Embryonic facial prominence (tissue), 1 donor: Measurements from ENCODE around the gene CACNA2D4.

ENCODE experiments used
- DNase-seq: peaks from one replicate; pipeline ENCODE4 v3.0.0-alpha.2; 2016; ENCODE audit errors: extremely low spot score

CACNA2D4 gene

DNA sequence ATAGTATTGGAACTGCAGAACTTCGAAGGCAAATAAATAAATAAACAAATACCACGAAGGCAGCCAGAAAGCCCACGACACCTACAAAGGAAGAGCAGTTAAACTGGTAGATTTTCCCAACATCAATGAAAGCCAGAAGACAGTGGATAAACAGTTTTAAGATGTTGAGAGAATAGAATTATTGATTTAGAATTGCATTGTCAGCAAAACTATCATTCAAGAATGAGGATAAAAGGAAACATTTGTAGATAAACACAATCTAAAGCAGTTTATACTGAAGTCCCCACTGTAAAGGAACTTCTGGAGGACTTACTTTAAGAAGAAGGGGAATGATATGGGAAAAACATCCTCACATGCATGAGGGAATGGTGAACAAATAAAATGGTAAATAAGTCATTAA, 29.5 kb downstream of the CACNA2D4 start:
- no peak for DNase-seq

DNA sequence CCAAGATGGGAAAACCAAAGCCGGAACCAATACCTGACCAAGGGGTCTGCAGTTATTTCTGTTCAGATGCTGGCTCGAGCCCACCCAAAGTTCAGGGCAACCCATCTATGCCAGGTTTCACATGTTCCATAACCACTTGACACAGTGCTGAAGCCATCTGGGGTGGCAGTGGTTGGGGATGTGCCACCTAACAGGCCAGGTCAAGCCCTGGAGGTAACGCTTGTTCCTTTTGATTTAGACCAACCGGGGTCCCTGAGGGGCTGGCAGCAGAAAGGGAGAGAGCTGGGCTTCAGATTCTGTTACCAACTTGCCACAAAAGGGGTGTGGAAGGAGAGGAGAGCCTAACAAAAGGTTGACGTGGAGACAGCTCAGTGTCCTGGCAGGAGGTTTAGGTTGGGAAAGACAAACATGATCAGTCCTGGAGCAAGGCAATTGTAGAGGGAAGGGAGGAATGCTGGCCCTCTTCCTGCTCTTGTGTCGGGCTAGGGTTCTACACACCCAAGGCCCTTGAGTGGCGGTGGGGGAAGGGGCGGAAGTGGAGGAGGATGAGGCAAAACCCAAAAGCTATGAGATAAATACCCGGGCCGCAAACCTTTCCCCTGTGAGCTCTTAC, 31.9 kb downstream of the CACNA2D4 start:
- no peak for DNase-seq

DNA sequence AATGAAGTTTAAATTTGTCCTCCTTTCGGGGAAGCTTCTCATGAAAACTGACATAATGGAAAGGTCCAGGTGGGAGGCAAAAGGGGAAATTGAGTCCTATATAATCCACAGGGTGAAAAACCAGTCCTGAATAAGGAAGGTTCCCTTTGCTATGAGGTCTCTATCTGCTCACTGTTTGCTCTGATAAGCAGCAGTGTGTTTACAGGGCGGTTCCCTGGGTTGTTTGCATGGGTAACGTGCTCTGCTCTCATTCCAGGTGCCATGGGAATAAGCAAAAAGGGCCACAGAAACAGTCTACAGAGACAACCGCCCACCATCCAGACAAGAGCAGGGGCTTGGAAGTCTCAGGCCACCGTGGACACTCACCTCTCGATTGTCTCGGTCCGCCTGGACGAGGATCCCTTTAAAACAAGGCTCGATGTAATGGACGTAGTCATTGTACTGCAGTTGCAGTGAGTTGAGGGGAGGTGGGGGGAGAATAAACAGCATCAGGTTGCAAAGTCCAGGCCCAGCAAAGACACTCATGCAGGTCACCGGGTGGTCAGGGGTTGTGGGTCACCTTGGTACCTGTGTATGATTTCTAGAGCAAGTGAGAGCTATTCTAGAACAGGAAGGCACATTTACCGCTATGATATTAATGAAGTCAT, 32.7 kb downstream of the CACNA2D4 start:
- DNase-seq = no peak

DNA sequence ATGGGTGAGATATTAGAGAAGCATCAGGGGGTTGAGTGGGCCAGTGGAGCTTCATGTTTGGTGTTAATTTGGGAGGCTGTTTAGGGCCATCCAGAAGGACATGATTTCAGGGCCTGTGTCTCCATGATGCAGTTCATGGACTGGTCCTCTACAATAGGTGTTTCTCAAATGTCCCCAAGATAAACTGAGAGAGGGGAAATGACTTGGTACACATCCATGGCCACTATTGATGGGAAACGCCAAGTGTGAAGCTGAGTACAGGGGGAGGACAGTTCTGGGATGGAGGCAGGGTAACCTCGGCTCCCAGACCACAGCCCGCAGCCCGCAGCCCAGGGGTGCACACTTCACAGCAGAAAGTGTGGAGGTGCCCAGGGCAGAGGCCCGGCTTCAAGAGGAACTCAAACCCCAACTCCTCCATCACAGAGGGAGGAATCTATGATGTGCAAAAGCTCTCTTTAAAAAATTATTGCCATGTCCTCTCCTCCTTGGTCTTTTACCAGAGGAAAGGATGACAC, 33.3 kb downstream of the CACNA2D4 start:
- no peak for DNase-seq

DNA sequence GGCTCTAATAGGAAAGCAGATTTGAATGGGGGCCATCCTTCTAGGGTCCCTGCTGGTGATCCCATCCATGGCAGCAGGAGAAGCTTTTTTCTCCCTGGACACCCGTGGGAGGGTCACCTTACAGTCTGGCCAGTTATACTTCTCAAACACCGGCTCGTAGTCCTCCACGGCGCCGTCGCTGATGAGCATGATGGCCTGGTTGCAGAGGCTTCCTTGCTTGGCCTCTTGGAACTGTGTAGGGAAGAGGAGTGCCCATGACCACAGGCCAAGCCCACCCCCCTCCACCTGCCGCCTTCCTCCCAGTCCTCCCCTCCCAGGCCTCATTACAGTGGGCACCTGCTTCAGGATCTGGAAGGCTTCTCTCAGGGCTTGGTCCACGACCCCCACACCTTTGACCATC, 33.8 kb downstream of the CACNA2D4 start:
- no peak for DNase-seq

DNA sequence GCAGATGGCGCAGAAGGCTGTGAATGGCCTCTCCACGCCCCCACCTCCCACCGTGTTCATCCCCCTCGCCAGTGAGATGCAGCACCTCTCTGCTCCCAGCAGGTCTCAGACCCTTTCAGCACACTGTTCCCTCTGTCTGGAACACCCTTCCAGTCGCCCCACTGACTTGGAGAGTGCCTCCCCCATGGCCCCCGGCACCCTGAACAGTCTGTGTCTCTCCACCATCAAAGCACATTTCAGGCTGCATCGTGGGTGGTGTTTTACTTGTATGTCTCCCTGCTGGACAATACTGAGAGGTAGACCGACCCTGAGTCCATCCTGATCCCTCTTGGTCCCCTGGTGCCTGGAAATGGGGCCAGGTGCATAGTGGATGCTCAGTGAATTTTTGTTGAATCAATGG, 34.9 kb downstream of the CACNA2D4 start:
- DNase-seq = no peak

DNA sequence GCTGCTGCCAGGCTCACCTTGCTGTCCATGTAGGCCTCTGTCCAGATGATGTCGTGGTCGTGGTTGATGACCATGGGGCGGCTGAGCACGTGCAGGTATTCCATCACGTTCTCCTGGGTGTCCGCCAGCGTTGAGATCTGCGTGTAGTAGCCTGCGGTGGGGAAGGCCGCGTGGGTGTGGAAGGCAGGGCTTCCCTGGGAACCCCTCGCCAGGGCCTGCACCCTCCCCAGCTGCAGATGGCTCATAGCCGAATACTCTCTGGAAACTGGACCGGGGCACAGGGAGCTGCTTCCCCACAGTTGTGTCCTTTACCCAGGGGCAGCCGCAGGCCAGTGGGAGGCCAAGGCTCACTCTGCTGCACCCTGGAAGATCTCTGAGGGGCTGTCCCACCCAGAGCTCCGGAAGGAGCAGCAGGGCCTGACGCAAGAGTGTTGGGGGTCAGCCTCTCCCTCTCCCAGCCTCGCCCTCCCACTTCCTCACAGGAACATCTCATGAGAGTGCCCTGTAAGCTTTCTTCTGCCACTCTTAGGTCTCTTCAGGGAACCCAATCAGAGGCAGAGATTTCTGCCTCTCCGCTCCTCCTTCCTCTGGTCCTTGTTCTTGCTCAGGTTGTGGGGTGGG, 35.5 kb downstream of the CACNA2D4 start:
- no peak for DNase-seq

DNA sequence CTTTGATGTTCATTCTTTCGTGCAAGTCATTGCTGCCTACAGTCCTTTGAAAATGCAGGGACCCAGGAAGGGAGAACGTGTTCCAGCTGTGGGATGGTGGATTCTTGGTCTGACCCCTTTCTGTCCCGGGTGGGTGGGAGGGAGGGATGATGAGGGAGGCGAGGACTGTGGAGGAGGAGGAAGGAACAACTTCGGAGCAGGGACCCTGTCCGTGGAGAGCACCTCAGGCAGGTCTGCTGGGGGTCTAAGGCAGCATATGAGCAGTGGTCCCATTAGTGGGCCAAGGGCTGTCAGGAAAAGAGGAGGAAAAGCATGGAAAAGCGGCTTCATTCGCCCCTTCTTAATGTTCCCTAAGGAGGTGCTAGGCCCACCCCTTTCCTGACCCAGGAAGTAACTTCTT, 36.0 kb downstream of the CACNA2D4 start:
- DNase-seq = no peak

DNA sequence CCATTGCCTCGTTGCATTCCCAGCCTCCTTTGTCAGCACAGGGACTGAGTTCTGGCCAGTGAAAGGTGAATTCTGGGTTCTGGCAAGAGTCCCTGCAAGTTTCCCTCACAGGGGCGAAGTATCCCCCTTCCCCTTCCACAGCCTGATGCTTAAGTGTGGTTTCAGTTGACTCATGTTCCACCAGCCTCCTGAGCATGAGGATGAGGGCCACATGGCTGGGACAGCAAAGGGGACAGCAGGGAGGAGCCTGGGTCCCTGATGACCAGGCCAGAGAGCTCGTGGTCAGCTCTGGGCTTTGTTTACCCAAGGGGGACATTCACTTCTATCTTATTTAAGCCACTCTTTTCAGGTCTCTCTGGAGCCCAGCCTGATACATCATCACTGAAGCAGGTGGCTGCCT, 36.5 kb downstream of the CACNA2D4 start:
- no peak for DNase-seq

DNA sequence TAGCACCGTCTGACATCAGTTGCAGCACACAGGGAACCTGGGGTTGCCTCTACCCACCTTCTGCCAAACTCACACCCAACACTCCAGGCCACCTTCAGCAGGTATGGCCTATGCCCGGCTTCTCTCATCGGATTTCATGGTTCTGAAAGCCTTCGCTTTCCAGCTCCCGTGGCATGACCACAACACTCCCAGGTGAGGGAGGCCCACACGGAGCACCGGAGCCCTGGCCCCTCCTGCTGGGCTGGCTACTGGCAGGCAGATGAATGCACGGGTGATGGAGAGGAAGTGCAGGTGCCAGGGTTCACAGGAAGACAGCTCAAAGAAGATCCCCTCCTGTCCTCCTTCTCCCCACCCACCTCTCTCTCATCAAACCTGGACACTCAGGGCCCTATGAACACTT, 37.2 kb downstream of the CACNA2D4 start:
- no peak for DNase-seq

DNA sequence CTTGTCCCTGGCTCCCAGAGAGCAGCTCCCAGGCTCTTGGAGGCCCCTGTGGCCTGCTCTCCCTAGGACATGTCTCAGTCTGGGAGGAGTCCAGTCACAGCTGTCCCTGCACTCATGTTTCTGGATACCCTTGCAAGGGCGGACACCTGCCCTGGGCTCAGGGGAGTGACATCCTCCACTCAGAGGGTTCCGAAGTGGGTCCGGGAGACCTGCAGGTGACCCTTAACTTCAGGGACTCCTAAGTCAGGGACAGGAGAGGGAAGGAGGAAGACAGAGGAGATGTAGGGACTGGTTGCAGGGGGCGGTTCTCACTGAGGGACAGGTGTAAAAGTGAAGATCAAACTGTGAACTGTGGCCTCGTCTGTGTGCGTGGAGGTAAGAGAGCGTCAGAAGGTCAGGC, 37.6 kb downstream of the CACNA2D4 start:
- DNase-seq = no peak

DNA sequence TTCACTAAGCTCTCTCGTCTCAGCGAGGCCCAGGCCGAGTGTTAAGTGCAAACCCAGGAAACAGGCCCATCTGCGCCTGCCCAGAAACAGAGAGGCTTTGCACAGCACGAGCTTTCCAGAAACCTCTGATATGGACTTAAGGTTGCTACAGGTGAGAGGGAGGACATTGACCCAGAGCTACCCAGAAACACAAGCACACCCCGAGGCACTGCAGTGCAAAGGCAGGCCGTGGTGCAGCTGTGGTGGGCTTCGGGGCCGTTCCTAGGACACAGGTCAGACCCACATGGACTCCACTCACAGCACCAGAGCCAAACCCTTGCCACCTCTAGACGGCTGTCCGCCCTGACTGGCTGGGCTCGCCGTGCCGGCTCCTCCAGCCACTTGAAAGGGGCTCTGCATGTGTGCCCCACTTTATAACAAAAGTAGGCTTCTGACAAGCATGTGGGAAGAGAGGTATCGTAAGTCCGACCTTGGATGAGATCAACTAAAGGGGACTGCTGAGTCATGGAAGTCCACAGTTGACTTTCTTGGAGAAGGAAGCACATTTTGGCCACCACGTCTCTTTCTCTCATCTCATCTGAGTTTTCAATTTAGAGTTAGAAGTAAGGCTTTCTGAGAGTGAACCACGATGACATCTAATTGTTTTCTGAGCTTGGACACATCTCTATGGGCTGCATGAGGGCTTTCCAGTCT, 38.2 kb downstream of the CACNA2D4 start:
- DNase-seq = no peak

DNA sequence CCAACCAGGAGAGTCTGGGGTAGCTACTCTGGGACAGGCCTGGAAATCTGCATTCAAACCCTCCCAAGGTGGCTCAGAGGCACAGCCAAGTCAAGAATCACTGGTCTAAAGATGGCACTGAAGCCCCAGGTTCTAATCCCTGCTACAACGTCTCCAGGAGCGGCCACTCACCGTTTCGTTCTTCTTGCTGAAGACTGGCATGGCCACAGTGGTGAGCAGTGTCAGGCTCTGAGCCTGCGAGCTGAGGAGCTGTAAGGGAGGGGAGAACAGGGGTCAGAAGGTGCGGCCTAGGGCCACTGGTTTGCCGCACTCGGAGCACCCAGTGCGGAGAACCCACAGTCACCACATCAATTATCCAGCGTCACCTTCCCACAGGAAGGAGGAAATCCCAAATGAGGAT, 38.8 kb downstream of the CACNA2D4 start:
- no peak for DNase-seq

DNA sequence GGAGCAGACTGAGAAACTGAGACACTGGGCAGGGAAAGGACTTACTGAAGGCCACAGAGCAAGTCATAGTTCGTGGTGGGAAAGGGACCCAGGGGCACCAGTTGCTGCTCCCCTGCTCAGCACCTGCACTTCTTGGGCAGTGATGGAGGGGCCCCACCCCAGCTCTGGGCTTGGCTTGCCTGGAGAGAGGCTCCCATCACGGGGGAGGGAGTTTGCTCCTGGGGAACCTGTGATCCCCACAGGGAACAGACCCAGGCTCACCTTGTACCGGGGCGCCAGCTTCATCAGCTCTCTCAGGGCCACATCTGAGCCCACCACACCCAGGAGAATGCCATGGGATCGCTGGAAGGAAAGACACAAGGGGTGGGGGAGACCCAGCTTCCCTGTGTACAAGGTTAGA, 39.8 kb downstream of the CACNA2D4 start:
- no peak for DNase-seq

DNA sequence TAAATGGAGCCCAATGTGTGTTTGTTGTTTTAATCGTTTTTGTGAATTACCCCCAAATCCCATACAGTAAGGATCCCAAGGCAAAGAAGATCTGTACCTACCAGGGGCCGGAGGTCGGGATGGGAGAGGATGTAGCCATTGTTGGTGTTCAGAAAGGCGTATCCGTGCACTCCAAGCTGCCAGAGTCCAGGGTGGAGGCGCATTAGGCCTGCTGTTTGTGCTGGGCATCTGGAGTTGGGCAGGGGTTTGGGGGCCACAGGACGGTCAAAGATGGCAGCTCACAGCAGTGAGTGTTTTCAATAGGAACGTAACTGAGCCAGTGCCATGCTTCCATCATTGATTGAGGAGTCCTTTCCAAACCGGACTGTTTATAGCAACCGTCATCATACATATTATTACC, 40.2 kb downstream of the CACNA2D4 start:
- DNase-seq = no peak

DNA sequence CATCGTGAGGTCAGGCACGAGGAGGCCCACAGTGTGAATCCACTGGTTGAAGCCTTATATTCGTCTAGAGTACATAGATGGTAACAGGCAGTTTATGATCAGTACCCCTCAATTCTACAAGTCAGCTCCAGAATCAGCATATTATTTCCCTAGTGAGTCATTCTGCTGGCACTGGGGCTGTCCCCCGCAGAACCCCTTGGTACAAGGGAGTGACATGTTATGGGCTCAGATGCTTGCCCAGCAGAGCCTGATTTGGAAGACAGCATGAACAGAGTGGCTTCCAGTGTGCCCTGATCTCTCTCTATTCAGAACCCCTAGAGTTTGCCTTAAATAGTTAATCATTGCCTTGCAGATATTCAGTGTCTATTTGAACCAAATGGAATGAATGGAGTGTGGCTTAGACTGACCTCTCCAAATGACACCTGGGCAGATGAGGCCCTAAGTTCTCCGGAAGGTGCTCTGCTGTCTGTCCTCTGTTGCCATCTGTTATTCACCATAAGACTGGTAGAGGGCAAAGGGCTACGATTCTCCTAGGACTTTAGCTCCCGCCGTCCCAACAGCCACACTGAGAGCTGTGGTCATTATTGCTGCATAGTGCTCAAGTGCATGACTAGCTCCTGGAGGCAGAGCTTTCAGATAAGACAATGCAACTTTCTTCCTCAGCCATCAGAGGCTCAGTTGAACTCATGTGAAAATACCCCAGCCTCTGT, 41.1 kb downstream of the CACNA2D4 start:
- DNase-seq = no peak

DNA sequence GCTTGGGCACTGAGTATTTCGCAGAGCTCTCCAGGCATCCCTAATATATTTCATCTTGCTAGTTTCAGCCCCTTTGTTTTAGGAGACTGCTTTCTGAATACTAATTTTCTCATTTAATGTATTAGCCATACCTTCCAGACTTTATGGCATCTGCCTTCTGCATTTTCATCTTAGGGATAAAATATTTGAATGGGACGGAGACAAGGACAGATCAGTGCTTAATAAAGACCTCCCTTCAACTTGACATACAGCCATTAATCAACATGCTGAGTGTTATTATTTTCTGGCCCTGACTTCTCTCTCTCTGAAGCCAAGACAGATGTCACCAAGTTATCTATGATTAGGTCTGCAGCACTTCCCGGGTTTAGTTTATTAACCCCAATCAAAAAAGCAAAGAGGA, 42.4 kb downstream of the CACNA2D4 start:
- DNase-seq = no peak

DNA sequence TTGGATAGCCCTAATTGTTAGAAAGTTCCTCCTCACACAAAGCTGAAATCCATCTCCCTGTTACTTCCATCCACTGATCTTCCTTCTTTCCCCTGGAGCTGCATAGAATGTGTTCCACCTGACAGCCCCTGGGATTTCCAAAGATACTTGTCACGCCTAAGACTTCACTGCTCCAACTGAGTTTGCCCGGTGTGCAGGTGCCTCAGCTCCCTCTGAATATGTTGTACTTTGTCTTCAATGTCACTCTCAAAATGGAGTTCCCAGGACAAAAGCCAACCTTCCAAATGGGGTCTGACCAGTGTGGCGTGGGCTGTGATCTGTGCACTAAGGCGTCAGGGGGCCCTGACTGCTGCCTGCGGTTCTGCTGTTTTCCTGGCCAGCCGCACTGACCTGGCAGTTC, 42.8 kb downstream of the CACNA2D4 start:
- DNase-seq = no peak

DNA sequence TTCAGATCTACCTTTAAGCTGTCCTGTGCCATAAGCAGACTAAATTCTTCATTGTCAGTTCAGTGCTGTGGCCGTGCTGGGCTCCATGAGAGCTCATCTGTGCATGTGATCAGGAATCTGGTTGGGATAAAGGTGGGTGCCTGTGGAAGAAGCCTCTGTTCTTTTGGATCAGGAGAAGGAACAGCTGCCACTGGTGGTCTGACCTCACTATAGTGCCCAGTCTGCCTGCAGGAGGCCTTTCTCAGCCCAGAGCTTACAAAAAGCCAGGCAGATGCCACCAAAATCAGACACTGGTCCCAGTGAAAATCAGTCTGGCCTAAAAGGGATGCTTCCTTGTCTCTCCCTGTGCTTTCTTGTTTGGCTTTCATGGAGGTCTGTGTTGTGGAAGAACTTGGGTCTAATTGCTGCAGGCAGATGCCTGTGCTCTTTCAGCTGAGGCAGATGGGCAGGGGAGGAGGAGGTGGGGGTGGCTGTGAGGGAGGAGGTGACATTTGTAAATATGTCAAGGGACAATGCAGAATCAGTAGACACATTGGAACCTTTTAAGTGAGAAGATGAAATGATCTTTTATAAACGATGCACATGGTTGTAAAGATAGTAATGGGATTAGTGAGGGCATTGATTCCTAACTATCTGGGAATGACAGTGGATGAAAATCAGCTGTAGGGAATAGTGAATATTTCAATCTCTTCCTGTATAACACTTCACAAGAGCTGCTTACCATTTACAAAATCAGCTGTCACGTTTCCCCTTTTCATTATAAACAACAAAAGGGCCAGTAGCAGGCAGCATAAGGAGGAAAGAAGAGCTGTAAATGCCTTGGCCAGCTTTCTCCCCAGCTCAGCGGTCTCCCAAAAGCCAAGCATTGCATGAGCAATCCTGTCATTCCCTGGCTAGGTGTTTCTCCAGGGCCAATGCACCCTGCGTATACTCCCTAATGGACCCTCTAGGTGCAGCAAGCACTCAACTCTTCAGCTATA, 44.6 kb downstream of the CACNA2D4 start:
- no peak for DNase-seq

DNA sequence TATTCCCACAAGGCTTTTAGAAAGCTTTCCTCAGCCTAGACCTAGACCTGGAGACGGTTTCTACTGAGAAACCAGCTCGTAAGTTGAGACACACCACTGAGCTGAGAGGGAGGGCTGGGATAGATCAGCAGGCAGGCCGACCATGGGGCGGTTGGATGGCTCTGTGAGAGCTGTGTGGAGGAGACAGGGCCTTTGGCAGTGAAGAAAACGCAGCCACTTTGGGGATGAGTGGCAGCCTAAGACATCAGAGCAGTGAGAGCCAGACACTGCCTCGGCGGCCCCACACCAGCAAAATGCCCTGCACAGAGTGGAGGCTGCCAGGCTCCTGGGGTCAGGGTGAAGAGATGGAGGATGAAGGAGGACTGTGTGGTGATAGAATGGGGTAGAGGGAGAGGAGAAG, 46.0 kb downstream of the CACNA2D4 start:
- DNase-seq = no peak

DNA sequence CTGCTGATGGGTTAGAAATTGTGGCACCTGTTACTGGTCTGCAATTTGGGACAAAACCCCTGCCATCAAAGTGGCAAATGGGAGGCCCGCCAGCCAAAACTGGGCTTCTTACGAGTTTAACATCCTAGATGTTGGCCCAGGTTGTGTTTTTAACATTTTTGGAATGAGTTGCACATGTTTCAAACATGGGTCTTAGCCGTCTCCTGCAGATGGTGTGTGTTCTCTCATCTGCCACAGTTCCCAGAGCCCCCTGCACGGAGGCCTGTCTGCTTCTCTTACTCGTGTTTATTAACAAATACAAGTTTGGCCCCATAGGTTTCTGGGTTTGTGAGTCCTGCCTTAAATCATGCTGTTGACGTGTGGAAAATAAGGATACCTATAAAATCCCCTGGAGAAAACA, 46.5 kb downstream of the CACNA2D4 start:
- DNase-seq = no peak
